ENCODE data around the gene EDIL3. TPM values are rescaled to one million over a fixed set of nuclear protein-coding genes. Genes with fewer than 3 reads are reported as not detected.

Gene EDIL3
- total and polyA plus RNA-seq, 2 donors (not counting 1 experiment from before 2014, with no cell fraction given), result not detected

GRCh38 chr5:84382363-84383295 lies 2.1 kb downstream of the EDIL3 start:
- H3K4me3 Mint-ChIP-seq, result no peak overlapping the region
- intact Hi-C loops (cut with micrococcal nuclease), result no loop called here
- ChIA-PET POLR2A (no interaction called here), CTCF (no interaction called here)
- Histone ChIP-seq H3K79me2 (ENCODE audit: control insufficient read depth, insufficient read depth, low read length) (no peaks in the 10 kb centered on the region), H3K9me3 (ENCODE audit: control extremely low read depth in 1 of 3, control insufficient read depth in 2 of 3, insufficient read depth in 1 of 3, low read length in 2 of 3) (peaks cover 0 to 13% (median 0%) of the 10 kb centered on the region in 3 donors), H3K27me3 (replicated peaks in 1 of 4; ENCODE audit: control extremely low read depth in 1 of 4, control insufficient read depth in 3 of 4, insufficient read depth in 4 of 4, low read length in 3 of 4) (peaks cover 0 to 28% (median 9%) of the 10 kb centered on the region in 4 experiments), H2AFZ (ENCODE audit: insufficient read depth, low read depth, low read length, poor library complexity, severe bottlenecking) (no peak overlapping the region), H3K4me2 (replicated peaks; ENCODE audit: low read depth, low read length, poor library complexity, severe bottlenecking) (no peak overlapping the region), H3K4me1 (ENCODE audit: control insufficient read depth in 2 of 2, insufficient read depth in 2 of 2, low read length in 2 of 2) (no peaks in the 10 kb centered on the region), H3K27ac (ENCODE audit: low read length in 2 of 2) (no peak overlapping the region), H3K36me3 (replicated peaks in 1 of 2; ENCODE audit: control extremely low read depth in 1 of 2, control insufficient read depth in 1 of 2, extremely low read depth in 1 of 2, insufficient read depth in 2 of 2, low read length in 1 of 2) (no peaks in the 10 kb centered on the region), H4K20me1 (ENCODE audit: control insufficient read depth, insufficient read depth, low read length, poor library complexity, severe bottlenecking) (no peaks in the 10 kb centered on the region), H3K9ac (ENCODE audit: low read length) (no peak overlapping the region), H3K4me3 (ENCODE audit: control extremely low read depth in 1 of 5, extremely low read depth in 1 of 5, insufficient read depth in 1 of 5, low read depth in 2 of 5, low read length in 4 of 5) (no peak overlapping the region)
- TF ChIP-seq EZH2 (IDR thresholded peaks at IDR 0.05; ENCODE audit: borderline replicate concordance, insufficient read depth, low read depth, low read length, poor library complexity, severe bottlenecking) (no peak), CTCF (IDR thresholded peaks at IDR 0.05) (no peak)
- DNase-seq, result no peak
- no peak overlapping the region for H3K27ac Mint-ChIP-seq
- ATAC-seq (ENCODE audit: low read depth), result no peak
- no peaks in the 10 kb centered on the region for H3K4me1 Mint-ChIP-seq
- 9% methylated on average over 26 of the region's 45 CpGs for WGBS (ENCODE audit: insufficient coverage)
- H3K27me3 Mint-ChIP-seq, result peaks cover 39% of the 10 kb centered on the region
- H3K9me3 Mint-ChIP-seq (ENCODE audit: insufficient read depth), result no peaks in the 10 kb centered on the region

Measured in B cell (primary cell).